ENCODE results near the gene ANTXR2.

GRCh38 chr4:80115368-80116181, 42.5 kb upstream of the ANTXR2 start:
- TF ChIP-seq CTCF (IDR thresholded peaks at IDR 0.05) (no peak), POLR2AphosphoS5 (IDR thresholded peaks at IDR 0.05) (no peak)

All from prostate gland (tissue), 2 donors.